Islet of Langerhans (tissue), 1 donor: ENCODE measurements around the gene DAG1.

Experiments
- FAIRE-seq: peaks from one replicate; lab custom pipeline; 2011; peaks lifted over from hg19 to GRCh38; lab: Jason Lieb, UNC

Gene DAG1

DNA sequence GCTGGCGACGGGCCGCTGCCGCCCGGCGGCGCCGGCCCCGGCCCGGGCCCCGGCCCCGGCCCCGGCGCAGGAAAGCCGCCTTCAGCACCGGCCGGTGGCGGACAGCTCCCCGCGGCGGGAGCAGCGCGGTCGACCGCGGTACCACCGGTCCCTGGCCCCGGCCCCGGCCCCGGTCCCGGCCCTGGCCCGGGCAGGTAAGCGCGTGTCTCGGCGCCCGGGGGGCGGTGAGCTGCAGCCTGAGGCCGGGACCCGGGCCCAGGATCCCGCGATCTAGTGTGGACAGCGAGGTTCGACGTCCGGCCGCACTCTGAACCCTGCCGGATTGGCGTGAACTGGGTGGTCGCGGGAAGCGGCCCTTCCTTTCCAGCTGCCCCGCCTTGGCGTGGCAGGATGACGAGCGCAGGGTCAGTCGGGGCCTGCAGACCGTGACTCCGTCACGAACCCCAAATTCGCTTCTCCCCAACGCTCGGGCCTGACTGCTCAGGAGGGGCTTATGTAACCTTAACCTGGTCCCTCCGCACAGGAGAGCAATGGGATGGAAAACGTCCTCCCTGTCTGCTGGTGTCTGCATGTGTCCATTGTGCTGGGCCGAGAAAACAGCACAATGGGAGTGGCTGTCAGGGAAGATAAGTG is 84.7 kb downstream of the DAG1 start:
- FAIRE-seq, result no peak

DNA sequence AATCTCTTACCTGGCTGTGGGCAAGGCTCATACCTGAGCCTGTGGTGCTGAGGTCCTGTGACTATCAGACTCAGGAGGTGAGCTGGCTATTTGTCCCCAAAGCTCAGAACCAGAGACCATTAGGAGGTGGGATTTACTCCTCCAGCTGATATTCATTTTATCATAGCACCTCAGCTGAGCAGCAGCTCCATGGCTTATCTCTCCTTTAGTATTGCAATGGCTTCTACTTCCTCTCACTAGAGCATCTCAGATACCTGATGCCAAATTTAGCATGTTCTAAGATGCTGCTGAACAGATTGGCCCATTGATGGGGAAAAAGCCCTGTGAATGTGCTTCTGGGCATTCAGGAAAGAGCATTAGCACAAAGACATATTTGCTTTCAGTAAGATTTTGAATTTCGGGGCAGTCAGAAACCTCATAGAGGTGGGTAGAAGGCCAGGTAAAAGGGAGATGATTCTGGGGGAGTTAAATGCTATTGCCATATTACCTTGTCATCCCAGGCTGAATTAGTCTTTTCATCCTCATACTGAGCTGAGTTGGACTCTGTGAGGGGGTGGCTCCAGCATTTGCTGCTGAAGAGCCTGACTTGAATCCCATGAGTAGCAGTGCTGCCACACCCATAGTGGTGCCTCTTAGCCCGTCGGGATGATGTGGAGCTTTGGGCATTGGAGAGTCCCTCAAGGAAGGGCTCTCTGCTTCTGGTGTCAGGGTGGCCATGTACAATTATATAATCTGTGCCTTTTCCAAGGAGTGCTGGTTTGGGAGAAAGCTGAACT is 86.6 kb downstream of the DAG1 start:
- FAIRE-seq, result no peak

DNA sequence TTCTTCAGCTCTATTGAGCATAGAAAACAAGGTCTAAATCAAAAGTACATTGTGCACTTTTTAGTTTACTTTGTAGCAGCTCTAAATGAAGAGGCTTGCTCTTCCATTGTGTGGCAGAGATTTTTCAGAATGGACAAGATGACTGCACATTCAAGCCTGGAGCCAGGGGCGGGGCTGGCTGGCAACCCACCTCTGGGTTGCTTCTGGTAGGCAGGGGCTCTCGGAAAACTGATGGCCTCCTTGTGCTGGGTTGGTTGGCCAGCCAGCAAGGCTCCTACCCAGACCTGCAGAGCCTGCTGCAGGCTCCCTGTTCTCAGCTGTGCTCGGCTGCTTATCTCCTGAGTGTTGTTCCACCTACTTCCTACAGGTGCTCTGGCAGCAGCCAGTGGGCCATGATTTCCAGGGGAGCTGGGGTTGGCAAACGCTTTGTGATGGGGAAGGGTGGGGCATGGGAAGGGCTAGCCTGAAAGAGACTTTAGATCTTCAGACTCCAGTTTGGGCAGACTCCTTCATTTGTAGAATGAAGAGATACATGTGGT is 93.0 kb downstream of the DAG1 start:
- no peak for FAIRE-seq

DNA sequence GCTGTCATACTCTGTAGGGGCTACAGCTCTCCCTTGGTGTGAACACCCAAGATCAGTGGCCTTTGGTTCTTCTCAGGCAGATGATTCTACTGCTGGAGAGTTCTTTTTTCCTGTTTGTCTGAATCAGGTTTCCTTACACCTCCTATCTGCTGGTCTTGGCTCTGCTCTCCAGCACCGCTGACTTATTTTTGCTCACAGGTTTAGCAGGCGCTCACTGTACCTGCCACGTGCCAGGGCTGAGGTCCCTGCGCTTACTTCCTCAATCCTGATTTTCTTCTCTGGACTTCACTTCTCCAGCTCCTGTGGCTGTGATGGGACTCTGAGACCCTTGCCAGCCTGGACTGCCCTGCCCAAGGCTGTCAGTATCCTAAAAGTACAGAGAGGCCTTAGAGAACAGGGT is 93.7 kb downstream of the DAG1 start:
- FAIRE-seq, result no peak

DNA sequence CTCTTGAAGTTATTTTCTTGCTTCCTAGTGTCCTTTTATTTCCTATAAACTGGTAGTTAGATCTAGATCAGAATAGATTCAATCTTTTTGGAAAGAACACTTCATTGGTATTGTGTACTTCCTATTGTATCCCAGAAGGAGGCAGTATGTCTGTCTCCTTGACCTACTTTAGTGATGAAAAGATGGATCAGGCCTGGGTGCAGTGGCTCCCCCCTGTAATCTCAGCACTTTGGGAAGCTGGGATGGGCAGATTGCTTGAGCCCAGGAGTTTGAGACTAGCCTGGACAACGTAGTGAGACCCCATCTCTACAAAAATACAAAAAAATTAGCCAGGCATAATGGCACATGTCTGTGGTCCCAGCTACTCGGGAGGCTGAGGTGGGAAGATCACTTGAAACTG is 96.2 kb downstream of the DAG1 start:
- no peak for FAIRE-seq

DNA sequence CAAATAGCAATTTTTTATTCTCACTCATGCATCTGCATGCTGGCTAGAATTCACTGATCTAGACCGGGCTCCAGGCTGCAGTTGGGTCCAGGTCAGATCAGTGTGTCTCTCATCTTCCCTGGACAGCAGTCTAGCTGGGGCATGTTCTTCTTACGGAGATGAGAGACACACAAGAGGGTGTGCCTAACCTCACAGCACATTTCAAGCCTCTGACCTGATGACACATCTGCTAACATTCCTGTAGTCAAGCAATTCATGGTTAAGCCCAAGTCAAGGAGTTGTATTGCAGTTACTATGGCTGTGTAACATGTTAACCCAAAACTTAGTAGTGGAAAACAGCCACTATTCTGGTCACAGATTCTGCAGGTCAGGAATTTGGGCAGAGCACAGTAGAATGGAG is 97.3 kb downstream of the DAG1 start:
- FAIRE-seq, result no peak

DNA sequence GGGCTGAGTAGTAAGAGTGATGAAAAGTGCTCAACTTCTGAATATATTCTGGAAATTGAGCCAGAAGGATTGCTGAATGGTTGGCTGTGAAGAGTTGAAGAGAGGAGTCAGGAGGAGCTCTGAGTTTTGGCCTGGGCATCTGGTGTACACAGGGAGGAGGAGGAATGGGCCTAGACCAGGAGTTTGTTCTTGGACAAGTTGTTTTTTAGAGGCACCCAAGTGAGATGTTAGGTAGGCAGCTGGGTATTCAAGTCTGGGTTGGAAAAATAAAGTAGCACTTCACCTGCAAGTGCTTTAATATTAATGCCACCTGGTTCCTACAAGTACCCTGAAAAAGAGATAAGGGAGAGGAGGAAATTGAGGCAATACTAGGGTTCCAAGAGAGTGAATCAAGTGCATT is 98.9 kb downstream of the DAG1 start:
- peak; percentile 90 for FAIRE-seq

DNA sequence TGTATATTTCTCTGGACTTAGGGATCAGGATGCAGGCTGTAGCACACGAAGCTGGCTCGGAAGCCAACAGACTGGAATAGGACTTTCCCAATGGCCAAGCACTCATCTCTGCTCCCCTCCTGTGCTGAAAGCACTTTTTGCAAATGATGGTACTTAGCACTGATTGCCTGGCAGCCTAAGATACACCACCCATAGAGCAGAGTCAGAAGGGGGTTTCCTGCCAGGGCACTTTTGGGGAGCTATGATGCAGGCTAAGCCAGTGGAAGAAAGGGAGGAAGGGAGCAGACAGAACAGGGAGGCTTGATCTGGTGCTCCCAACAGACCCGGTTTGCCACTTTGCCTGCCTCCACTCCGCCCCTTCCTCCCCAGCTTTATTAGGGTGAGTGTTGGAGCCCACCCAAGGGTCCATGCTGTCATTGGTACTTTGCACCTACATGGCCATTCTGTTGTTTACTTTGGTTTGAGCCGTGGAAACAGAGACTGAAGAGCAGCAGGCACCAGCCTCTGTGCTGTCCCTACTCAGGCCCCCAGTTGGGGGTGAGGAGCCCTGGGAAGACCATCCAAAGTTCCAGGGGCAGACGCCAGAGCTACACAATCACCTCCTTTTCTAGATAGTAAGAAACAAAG is 100.1 kb downstream of the DAG1 start:
- no peak for FAIRE-seq

DNA sequence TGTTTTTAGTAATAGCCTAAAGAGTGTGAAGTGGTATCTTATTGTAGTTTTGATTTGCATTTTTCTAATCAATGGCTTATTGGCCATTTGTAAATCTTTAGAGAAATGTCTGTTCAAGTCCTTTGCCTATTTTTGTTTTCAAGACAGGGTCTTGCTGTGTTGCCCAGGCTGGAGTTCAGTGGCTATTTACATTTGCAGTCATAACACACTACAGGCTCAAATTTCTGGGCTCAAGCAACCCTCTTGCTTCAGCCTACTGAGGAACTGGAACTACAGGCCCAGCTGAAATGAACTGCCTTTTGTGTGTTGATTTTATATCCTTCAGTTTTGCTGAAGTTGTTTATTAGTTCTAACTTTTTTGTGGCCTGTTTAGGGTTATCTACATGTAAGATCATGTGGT is 112.1 kb downstream of the DAG1 start:
- FAIRE-seq, result no peak
